ENCODE measurements around the gene CELSR3. TPM values are rescaled to one million over a fixed set of nuclear protein-coding genes. Genes with fewer than 3 reads are reported as not detected.
A peak's percentile ranks its signal among the peaks of the same experiment; 100 is the strongest.

Gene CELSR3
- total and polyA plus RNA-seq, 2 of the 4 experiments (the other 2 are of a cell fraction), result 0.18 to 0.63 TPM

DNA sequence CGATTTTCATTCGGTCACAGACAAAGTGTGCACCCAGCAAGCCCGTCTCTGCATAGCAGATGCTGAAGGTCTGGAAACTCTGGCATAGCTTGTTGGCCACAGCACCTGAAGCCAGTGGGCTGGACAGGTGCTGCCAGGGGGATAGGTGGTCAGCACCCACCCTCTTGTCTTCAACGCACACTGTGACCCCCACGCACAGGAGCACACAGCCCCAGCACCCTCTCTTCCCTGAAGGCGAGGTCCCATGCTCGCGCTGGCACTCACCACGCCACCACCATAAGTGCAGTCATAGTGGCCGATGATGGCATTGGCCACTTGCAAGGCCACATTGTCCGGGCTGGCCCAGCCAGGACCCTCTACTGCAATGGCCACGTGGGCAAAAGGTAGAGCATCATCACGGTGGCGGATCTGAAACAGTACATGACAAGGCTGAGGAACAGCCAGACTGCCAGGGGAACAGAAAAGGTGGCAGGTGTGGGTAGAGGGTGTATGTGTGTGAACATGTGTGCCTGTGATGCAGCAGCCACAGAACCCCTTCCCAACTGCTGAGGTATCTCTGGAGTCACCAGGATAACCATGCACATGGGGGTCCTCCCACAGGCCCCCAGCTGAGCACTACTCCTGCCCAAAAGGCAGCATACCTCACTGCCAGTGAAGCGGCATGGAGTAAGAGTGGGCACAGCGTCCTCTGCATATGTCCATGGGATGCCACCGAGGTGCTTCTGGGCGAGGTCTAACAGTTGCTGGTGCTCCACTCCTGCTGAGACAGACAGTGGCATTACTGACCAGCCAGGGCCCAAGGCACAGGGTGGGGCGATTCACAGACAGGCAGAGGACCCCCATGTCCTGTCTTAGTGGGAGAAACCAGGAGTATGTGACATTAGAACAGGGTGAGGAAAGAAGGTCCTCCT, 61.7 kb downstream of the CELSR3 start:
- Histone ChIP-seq H3K4me2 (ENCODE audit: low read depth, low read length) (no peak overlapping the region), H2AK5ac (ENCODE audit: low read depth, low read length) (peak overlapping the region; percentile 43; the same call in 1 of the 2 replicates), H3K27me3 (ENCODE audit: control insufficient read depth, insufficient read depth, low read length) (no peaks in the 10 kb centered on the region), H2BK20ac (ENCODE audit: low read depth, low read length) (no peak overlapping the region), H4K8ac (ENCODE audit: low read depth in 2 of 2, low read length in 2 of 2) (no peak overlapping the region), H2AK9ac (replicated peaks; ENCODE audit: low read depth, low read length, poor library complexity) (no peak overlapping the region), H2BK5ac (ENCODE audit: low read depth, low read length, poor library complexity, severe bottlenecking) (no peak overlapping the region), H4K91ac (ENCODE audit: insufficient read depth, low read depth, low read length) (no peak overlapping the region), H4K20me1 (ENCODE audit: insufficient read depth, low read length) (peaks cover 26% of the 10 kb centered on the region), H4K5ac (ENCODE audit: low read depth, low read length) (no peak overlapping the region), H3K79me1 (ENCODE audit: low read depth in 1 of 2, low read length in 2 of 2) (peaks cover 20 to 78% of the 10 kb centered on the region in 2 experiments; a peak in 3 of 4 replicates), H3K23ac (ENCODE audit: low read depth, low read length) (no peak overlapping the region), H3K18ac (ENCODE audit: low read depth, low read length) (no peak overlapping the region), H3K9me1 (ENCODE audit: insufficient read depth, low read length) (peaks cover 35% of the 10 kb centered on the region), H3K4ac (ENCODE audit: low read depth, low read length) (peak overlapping the region; percentile 48; the same call in 1 of the 2 replicates), H2AFZ (replicated peaks; ENCODE audit: low read length, poor library complexity) (no peak overlapping the region), H3K4me1 (ENCODE audit: control insufficient read depth, insufficient read depth, low read length) (peaks cover 36% of the 10 kb centered on the region), H3K9ac (ENCODE audit: low read depth, low read length) (no peak overlapping the region), H3K14ac (replicated peaks; ENCODE audit: low read depth, low read length) (no peak overlapping the region), H3K4me3 (ENCODE audit: insufficient read depth, low read depth, low read length) (no peak overlapping the region), H2BK15ac (ENCODE audit: low read depth, low read length) (no peak overlapping the region), H2BK120ac (ENCODE audit: low read depth, low read length) (no peak overlapping the region), H3K36me3 (ENCODE audit: control insufficient read depth, insufficient read depth, low read length) (peaks cover 75% of the 10 kb centered on the region), H3K9me3 (ENCODE audit: control insufficient read depth, insufficient read depth, low read length) (no peaks in the 10 kb centered on the region), H3K27ac (ENCODE audit: insufficient read depth, low read length) (no peak overlapping the region), H3K56ac (ENCODE audit: extremely low read depth, insufficient read depth, low read length) (no peak overlapping the region)
- no TSS peak for BruUV-seq (replicated peaks)
- ATAC-seq (ENCODE audit: low read depth) (no peak), DNase-seq (no peak)
- ChIA-PET CTCF (interaction anchor here (1.3 kb wide), 1 partner anchor 68 kb away, joined by 3 read pairs; no protein-coding TSS in a partner anchor), POLR2A (ENCODE audit: unreplicated experiment) (no interaction called here)
- in situ Hi-C loops (cut with MboI; ENCODE audit: low sequenced_read_pairs) (no loop called here), intact Hi-C loops (cut with micrococcal nuclease) (no loop called here), dilution Hi-C loops (cut with HindIII; ENCODE audit: low sequenced_read_pairs, unreplicated experiment) (no loop called here)
- TF ChIP-seq RFX5 (IDR thresholded peaks at IDR 0.05; ENCODE audit: low read depth, low read length), result no peak
- no peak for TF ChIP-seq FOS (IDR thresholded peaks at IDR 0.05; ENCODE audit: low read depth, low read length)
- TF ChIP-seq CEBPB (IDR thresholded peaks at IDR 0.05; ENCODE audit: low read depth, low read length), result no peak
- TF ChIP-seq RAD21 (IDR thresholded peaks at IDR 0.05; ENCODE audit: low read length), result no peak
- TF ChIP-seq, protein P1, sequence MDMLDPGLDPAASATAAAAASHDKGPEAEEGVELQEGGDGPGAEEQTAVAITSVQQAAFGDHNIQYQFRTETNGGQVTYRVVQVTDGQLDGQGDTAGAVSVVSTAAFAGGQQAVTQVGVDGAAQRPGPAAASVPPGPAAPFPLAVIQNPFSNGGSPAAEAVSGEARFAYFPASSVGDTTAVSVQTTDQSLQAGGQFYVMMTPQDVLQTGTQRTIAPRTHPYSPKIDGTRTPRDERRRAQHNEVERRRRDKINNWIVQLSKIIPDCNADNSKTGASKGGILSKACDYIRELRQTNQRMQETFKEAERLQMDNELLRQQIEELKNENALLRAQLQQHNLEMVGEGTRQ (IDR thresholded peaks at IDR 0.05; ENCODE audit: low read depth, low read length), result no peak
- TF ChIP-seq POLR2A (IDR thresholded peaks at IDR 0.05; ENCODE audit: low read depth, low read length), result no peak
- TF ChIP-seq ELK1 (IDR thresholded peaks at IDR 0.05; ENCODE audit: borderline replicate concordance, low read depth, low read length), result no peak
- no peak for TF ChIP-seq NFE2L2 (IDR thresholded peaks at IDR 0.05; ENCODE audit: low read depth, low read length)
- WGBS, 2 experiments (ENCODE audit: extremely low coverage in 2 of 2, insufficient read length in 1 of 2), result 97% methylated on average over 14 of the region's 19 CpGs; no CpG with 5 or more reads in 1 of the 2 experiments
